HG03565 (cell line): ENCODE results near the gene MIF4GD.
A peak's percentile ranks its signal among the peaks of the same experiment; 100 is the strongest.
"Not testable (repeated sequence)": the region's sequence is repeated elsewhere in the genome, so short reads cannot be mapped to it uniquely, and the experiment has no call there.

ENCODE experiments used
- ATAC-seq: cut with Tn5 transposase; IDR thresholded peaks from one replicate; pipeline ENCODE4 v1.9.1; 2021; ENCODE audit warnings: mild to moderate bottlenecking, moderate library complexity; ENCODE audit not compliant: unreplicated experiment

Gene MIF4GD

DNA sequence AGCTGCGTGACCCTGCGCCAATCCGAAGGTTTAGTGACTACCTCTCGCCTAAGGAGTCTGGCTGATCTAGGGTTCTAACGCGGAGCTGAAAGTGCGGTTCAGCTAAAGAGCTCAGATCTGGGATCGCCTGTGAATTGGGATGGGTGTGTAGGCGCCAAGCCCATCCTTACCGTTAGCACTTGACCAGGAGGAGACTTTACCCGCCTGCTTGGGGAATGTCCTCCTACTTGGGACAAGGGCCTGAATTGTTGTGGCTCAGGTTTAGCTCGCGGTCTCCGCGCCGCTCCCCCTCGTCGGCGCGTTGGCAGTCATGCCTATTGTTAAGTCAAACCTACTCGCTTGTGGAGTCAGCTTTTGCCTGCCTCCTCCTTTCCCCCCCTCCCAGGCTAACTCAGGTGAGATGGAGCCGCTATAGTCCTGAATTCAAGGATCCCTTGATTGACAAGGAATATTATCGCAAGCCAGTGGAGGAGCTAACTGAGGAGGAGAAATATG is 8.9 kb downstream of the MIF4GD start:
- no peak for ATAC-seq

DNA sequence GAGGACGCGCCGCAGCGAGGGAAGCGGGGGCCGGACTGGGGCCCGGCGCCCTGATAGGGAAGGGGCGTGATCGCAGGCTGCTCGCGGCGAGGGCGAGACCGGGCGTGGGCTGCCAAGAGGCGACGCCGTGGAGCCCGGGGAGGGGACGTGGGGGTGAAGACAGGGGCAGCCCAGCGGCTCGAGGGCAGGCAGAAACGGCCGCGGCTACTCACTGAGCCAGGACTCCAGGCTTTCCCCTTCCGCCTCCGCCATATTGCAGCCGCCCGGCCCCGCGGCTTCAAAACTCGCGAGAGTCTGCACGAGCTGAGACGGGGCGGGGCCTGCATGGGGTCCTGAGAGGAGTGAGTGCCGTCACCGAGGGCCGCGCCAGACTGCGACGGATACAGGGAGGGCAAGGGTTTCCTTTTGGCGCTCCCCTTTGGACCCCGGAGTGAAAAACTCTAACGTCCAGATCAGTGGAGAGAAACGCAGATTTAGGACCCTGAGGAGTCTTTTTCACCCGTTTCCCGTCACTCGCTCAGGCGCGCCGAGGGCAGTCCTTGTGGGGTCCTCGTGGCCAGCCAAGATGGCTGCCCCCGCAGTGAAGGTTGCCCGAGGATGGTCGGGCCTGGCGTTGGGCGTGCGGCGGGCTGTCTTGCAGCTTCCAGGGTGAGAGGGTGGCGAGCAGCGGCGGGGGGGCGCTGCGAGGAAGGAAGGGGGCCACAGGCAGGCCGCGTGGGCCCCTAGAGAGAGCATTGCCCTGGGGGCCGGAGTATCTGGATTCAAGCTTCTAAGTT is 9.5 kb downstream of the MIF4GD start, which contains the start of the genes GGA3 and MRPS7:
GGA3 (minus strand) TSS at position 271 of the 776 bp plus-strand sequence; CDS start at position 252, 19 bp downstream.
MRPS7 (plus strand) TSS at position 544 of the 776 bp plus-strand sequence; CDS start at position 566, 22 bp downstream.
- ATAC-seq = peak; percentile 73

DNA sequence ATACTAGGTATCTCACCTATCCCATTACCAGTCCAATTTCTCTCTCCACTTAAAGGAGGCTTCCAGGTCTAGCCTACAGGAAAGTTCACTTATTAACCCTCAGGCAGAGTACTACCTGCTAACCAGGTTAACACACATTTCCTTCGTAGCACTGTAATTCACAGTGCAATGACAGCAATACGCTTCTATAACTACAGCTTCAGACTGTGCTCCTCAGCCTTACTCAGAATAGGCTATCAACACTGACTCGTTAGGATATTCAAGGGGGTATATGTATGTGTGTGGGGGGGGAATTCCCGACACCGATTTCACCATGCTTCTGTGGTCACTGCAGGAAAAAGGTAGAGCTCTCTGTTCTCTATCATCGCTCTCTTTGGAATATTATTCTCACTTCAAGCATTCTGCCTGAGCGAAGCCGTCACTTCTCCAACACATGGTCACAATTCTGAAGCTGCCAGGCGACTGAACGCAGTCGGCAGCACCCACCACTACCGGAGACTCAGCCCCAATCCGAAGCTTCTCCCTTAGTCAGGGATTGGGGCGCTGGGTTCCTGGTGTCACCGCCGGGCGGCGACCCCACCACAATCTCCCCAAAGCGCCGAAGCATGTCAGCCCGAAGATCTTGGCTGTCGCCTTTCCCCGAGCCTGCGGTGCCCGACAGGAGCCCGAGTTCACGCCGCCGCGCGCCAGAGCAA is 10.2 kb downstream of the MIF4GD start:
- peak; percentile 12 for ATAC-seq

DNA sequence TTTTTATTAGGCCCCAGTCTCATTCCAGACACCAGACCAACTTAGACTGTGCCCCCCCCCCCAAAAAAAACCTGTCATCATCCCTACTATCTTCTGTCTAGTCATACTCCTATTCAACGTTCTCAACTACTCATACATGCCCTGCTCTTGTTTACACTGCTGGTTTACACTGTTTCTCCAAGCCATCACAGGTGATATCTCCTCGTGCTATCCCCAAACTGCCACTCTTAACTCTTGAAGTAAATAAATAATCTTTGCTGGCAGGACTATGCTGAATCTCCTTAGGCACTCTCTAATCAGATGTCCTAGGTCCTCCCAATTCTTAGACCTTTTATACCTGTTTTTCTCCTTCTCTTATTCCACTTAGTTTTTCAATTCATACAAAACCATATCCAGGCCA is 13.8 kb downstream of the MIF4GD start:
- not testable (repeated sequence) for ATAC-seq

DNA sequence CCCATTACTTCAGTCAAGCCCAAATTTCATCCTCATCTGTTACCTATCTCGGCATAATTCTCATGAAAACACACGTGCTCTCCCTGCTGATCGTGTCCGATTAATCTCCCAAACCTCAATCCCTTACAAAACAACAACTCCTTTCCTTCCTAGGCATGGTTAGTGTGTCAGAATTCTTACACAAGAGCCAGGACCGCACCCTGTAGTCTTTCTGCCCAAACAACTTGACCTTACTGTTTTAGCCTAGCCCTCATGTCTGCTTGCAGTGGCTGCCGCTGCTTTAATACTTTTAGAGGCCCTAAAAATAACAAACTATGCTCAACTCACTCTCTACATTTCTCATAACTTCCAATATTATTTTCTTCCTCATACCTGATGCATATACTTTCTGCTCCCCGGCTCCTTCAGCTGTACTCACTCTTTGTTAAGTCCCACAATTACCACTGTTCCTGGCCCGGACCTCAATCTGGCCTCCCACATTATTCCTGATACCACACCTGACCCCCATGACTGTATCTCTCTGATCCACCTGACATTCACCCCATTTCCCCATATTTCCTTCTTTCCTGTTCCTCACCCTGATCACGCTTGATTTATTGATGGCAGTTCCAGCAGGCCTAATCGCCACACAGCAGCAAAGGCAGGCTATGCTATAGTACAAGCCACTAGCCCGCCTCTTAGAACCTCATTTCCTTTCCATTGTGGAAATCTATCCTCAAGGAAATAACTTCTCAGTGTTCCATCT is 14.9 kb downstream of the MIF4GD start:
- not testable (repeated sequence) for ATAC-seq

DNA sequence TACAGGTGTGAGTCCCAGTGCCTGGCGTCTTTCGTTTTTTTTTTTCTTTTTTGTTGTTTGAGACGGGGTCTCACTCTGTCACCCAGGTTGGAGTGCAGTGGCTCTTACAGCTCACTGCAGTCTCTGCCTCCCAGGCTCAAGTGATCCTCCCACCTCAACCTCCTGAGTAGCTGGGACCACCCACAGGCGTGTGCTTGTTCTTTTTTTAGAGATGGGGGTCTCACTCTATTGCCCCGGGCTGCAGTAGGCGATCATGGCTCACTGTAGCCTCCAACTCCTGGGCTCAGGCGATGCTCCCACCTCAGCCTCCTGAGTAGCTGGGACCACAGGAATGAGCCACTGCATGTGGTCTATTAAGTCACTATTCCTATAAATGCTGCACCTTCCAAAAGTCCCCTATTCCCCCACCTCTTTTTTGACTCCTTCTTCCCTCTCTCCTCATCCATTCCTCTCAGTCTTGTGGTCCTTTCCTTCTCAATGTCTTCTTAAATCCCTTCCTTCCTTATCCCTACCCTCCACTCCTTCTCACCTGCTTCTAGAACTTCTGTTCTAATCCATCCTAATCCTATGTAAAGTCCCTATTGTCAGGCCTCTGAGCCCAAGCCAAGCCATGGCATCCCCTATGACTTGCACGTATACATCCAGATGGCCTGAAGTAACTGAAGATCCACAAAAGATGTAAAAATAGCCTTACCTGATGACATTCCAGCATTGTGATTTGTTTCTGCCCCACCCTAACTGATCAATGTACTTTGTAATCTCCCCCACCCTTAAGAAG is 18.8 kb downstream of the MIF4GD start:
- ATAC-seq = no peak

DNA sequence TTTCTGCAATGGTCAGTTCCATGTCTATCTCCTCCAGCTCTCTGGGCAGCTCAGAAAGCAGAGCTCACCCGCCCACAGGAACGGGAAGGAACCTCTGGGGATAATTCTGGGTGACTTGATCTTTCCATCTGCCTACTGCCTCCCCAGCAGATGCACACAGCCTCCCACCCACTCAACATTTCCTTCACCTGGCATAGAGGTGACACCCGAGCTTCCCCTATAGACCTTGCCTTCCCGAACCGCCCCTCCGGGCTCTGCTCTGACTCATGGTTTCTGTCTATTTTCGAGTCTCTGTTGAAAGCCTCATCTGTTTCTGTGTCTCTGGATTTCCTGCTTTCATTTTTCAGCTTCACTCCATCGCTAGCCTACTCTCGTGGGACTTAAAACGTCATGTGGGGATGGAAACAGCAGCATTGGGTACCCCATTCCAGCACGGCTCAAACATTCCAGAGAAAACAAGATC is 21.0 kb downstream of the MIF4GD start:
- ATAC-seq = peak; percentile 82

DNA sequence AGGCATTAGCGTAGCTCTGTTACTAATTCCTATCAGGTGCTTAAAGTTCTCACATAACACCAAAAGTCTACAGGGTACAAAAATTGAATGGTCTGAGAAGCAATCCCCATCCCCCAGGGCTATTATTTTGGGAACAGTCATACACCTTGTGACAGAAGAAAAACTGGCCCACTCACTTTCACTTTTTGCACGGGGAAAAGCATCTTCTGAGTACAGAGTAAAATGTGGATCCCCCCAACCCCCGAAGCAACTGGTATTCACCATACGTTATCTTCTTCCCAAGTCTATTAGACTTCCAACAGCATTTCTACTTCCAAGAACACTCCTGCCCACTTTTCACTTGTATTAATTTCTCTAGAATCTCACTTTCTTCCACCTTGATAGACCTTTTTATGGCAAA is 21.5 kb downstream of the MIF4GD start:
- peak; percentile 18 for ATAC-seq

DNA sequence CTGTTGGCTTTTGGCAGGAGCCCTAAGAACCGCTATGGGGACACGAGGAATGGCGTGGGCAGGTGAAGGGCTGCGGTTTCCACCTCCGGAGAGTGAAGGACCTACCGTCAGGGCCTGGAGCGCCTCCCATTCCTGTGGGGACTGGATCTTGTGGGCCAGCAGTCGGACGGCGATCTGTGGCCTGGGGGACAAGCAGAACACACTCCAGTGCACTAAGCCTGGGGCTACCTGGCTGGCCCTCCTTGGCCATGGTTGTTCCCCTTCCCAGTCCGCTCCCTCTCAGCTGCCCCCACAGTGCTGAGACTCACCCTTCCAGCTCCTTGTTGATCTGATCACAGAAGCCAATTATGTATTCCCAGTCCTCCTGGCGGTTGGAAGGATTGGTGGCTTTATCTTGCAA is 24.6 kb downstream of the MIF4GD start:
- ATAC-seq = no peak

DNA sequence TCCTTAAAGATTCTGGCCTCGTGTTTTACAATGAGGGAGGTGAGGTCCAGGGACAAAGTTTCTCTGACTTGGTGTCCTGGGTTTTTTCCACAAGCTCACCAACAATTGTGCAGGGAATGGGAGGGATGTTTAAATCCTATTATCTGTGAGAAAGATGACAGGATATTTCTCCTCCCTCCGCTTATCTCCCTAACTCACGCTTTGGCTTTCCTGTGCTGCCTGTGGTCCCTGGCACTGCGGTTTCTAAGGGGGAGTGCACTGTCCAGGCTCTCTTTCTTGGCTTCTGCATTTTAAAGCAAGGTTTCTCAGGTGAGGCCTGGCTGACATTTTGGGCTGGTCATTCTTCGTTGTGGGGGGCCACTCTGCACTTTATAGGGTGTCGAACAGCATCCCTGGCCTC is 26.0 kb downstream of the MIF4GD start:
- no peak for ATAC-seq

DNA sequence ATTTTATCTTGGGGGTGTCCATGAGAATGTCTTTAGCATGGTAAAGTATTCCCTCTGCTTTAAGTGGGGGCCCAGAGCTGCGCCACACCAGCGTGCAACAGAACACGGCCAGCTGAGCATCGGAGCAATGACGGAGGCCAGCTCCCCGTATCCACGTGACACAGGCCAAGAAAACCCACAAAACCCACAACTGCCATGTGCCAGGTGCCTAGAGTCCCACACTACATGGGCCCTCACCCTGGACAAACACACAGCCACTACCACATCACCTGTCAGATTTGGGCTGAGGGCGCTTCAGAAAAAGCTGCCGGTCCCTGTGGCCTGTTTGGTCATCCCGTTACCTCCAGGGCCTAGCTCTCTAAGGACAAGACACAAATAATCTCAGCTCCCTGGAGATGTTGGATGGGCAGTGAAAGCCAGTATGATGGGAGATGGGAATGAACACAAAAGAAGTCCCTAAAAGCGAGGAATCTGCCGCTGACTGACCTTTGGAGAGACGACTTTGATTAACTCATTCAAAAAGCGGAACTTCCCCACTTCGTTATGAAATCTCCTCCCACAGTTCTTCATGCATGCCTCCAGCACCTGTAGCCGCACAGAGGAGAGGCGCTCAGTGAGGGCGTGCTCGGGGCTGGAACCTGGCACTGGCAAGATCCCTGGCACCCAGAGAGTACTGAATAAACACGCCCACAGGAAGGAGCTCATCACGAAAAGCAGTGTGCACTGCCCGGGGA is 26.7 kb downstream of the MIF4GD start:
- ATAC-seq = no peak

DNA sequence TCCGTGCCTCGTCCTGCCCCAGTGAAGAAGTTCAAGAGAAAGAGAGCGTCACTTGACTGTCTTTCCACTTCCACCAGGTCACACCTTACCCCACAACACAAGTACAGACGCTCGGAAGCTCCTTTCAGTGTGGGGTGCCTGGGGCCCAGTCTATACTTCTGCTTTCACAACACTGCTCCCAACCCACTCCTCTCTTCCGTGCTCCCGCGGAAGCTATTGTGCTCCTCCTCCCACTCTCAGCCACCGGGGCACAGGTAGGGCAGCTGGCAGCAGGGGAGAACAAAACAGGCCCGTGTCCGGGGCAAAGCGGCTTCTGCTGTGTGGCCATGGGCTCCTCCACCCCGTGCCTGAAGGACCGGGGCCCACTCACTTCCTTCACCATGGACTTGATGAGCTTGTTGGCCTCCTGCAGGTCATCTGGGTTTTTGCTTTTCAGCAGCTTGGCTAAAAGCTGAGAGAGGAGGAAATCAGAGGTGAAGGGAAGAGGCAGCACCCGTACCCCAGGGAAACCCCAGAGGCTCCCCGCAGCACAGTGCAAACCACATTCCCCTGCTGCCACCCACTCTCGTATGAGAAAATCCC is 28.5 kb downstream of the MIF4GD start:
- no peak for ATAC-seq

DNA sequence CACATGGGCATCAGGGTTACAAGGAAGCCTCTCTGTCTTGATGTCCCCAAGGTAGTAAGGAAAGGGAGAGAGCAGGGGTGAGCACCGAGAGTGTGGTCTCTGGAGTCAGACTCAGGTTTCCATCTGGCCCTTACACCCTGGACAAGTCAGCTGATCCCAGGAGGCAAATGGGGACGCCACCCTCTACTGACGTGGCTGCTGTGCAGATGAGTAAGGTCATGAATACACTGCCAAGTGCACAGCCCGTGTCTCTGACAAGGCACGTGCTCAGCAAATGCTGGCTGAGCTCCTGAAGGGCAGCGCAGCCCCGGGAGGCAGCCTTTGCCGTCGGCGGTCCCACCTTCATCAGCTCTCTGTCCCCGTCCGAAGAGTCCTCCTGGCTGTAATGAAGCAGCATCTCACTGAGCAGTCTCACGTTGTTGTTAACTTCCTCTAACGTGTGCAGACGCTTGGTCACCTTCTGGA is 29.0 kb downstream of the MIF4GD start:
- no peak for ATAC-seq

DNA sequence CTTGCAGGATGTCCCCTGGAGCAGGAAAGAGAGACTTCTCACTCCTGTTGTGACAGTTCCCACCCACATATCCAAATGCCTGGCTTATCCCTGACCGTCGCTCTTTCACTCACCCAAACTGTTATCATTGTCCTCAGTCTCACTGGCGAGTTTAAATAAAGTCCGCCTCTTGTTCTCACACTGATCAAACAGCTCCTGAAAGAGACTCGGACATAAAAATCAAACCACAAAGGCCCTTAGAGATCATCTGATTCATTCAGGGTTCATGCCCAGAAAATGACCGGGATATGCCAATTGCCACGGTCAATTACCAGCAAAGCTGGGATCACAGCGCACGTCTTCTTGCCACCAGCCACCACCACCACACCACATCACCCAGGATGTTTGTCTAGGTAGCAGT is 29.5 kb downstream of the MIF4GD start:
- ATAC-seq = no peak

DNA sequence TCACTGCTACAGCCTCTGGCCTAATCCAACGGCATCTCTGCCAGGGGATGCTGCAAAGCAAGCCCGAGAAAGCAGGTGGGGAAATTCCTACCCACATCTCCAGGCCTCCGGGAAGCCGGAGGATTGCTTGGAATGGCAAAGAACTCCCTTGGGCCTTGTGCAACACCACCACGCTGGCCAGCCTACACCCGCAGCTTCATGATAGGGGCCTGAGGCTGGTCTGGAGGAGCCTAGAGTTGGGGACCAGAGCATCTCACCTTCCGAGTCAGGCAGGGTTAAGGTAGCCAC is 29.9 kb downstream of the MIF4GD start:
- no peak for ATAC-seq

DNA sequence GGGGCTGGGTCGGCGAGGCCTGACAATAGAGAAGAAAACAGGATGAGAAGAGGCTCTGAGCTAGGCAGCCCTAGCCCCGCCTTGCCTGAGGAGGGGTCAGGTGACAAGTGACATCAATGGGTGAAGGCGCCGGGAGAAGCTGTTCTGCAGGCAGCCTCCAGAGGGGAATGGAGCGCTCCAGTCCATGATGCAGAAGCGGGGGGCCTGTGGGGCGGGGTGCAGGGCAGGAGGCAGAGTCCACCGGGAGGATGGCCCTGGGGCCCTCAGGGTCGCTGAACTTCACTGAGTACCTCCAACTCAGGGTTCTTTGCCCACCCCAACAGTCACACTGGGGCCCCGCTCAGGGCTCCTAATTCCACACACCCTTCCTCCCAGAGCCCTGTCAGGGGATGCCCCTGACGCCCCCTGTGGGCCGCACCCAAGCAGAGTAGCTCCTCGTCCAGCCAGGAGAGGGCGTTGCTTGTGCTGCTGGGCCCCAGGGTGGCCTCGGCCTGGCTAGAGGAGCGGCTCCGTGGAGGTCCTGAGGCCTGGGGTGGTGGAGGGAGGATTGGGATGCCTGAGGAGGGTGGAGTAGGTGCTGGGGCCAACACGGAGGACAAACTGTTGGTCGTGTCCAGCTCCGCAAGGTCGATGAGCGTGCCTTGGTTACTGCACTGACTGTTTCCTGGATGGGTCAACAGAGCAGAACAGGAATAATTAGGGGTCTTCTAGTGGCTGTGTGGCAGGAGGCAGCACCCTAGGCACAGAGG is 30.5 kb downstream of the MIF4GD start:
- ATAC-seq = no peak

DNA sequence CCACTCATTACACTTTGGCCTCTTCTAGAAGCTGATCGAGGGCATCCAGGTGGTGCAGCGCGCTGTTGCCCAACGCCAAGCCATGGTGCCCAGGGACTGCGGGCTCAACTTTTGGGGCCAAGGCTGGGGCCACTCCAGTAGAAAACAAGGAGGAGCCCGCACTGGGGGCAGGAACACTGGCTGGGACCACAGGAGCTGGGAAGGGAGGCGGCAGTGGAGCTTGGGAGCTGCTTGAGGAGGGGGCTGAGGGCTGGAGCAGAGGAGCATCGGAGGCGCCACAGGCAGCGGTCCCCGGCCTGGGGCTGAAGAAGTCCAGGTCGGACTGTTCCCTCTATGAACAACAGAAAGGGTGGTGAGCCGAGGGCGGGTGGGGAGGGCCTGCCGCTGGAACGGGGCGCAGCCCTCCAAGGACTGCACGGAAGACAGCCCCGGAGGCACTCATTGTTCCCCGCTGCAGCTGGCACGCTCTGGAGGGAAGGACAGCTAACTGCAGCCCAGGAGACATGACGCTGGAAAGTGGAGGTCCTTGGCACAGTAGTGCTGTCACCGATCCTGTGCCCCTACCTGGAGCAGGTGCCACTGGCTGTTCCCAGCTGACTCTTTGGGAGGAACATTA is 31.1 kb downstream of the MIF4GD start:
- ATAC-seq = no peak

DNA sequence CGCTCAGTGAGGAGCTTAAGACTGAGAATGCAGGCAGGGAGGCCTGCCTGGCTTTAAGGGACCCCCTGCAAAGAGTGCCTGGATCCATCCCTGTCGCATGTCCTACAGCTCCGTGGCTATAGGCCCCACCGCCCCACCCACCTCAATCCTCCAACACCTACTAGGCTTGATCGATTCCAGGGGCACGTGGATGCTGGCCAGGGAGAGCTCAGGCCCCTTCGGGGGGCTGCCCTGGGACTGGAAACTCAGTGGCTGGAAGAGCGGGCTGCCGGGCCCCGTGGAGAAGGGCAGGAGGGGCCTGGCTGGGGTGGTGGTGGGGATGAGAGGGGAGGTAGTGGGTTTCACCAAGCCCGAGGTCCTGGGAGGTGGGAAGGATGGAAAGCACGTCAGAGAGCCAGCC is 31.8 kb downstream of the MIF4GD start:
- no peak for ATAC-seq
